H1 (cell line): ENCODE data around the gene GLTP. TPM values are rescaled to one million over a fixed set of nuclear protein-coding genes. Genes with fewer than 3 reads are reported as not detected.
A peak's percentile ranks its signal among the peaks of the same experiment; 100 is the strongest.

Experiments
- CTCF ChIA-PET: fragments of 300-600 bp; sonication (Branson Sonifier 250); formaldehyde crosslinking; loops from one replicate; lab custom pipeline; 2021; ENCODE audit not compliant: partially characterized antibody; lab: Charles Lee
- POLR2A ChIA-PET: fragments of 300-600 bp; sonication (Branson Sonifier 250); formaldehyde crosslinking; loops from one replicate; lab custom pipeline; 2021; ENCODE audit warnings: inconsistent platforms; ENCODE audit not compliant: partially characterized antibody; lab: Charles Lee
- DNase-seq, 2 experiments: peaks; one replicate each; pipeline versions ENCODE4 v3.0.0 to v3.0.0-alpha.2; 2010 to 2022; ENCODE audit warnings: low spot score in 2 of 2, low read depth in 1 of 2, mixed read lengths in 1 of 2
- FAIRE-seq: peaks from 2 replicates; lab custom pipeline; 2011; peaks lifted over from hg19 to GRCh38; lab: Jason Lieb, UNC
- H2AFZ ChIP-seq: 2 replicates; pipeline ENCODE4 v1.8.1; 2012; ENCODE audit warnings: low read length, inconsistent platforms
- H2AK5ac ChIP-seq: 2 replicates; pipeline ENCODE4 v1.6.1; 2013; ENCODE audit warnings: low read depth, low read length
- H2BK120ac ChIP-seq: replicated peaks from 2 replicates; pipeline ENCODE3; 2013; ENCODE audit warnings: low read depth, low read length, inconsistent platforms
- H2BK12ac ChIP-seq: 2 replicates; pipeline ENCODE4 v1.6.1; 2013; ENCODE audit warnings: low read depth, low read length
- H2BK15ac ChIP-seq: 2 replicates; pipeline ENCODE4 v1.6.1; 2013; ENCODE audit warnings: low read length
- H2BK20ac ChIP-seq: 2 replicates; pipeline ENCODE4 v1.6.1; 2013; ENCODE audit warnings: low read length
- H2BK5ac ChIP-seq: 2 replicates; pipeline ENCODE4 v1.6.1; 2013; ENCODE audit warnings: low read depth, low read length
- H3K14ac ChIP-seq: 2 replicates; pipeline ENCODE4 v1.6.1; 2013; ENCODE audit warnings: inconsistent platforms; ENCODE audit not compliant: insufficient read length
- H3K18ac ChIP-seq: 2 replicates; pipeline ENCODE4 v1.6.1; 2013; ENCODE audit warnings: low read length; ENCODE audit errors: extremely low read depth
- H3K23ac ChIP-seq: 2 replicates; pipeline ENCODE4 v1.6.1; 2013; ENCODE audit warnings: inconsistent platforms; ENCODE audit not compliant: insufficient read length
- H3K23me2 ChIP-seq: 2 replicates; pipeline ENCODE4 v1.6.1; 2013; ENCODE audit warnings: low read depth, low read length
- H3K27ac ChIP-seq: 2 replicates; pipeline ENCODE4 v1.6.1; 2011; ENCODE audit warnings: low read depth, low read length, inconsistent platforms
- H3K27me3 ChIP-seq, 4 experiments: replicated peaks in 1 of 4; 1 replicate in 1 of 4; 2 replicates in 3 of 4; pipeline versions ENCODE4 v1.6.1 to v1.8.1; 2011 to 2013; ENCODE audit warnings: low read length in 3 of 4, mild to moderate bottlenecking in 3 of 4, inconsistent platforms in 2 of 4, mixed read lengths in 2 of 4, moderate library complexity in 1 of 4; ENCODE audit not compliant: control insufficient read depth in 3 of 4, insufficient read depth in 3 of 4; ENCODE audit errors: extremely low read depth in 1 of 4
- H3K36me3 ChIP-seq, 4 experiments: 2 replicates each; pipeline versions ENCODE4 v1.6.1 to v1.8.1; 2011 to 2013; ENCODE audit warnings: mild to moderate bottlenecking in 4 of 4, low read length in 3 of 4, moderate library complexity in 2 of 4, control low read depth in 1 of 4, inconsistent platforms in 1 of 4; ENCODE audit not compliant: insufficient read depth in 4 of 4, control insufficient read depth in 2 of 4
- H3K4ac ChIP-seq: replicated peaks from 2 replicates; pipeline ENCODE3; 2013; ENCODE audit warnings: low read length, low read depth, mixed read lengths, inconsistent platforms; ENCODE audit not compliant: insufficient read length
- H3K4me1 ChIP-seq, 4 experiments: replicated peaks in 1 of 4; 1 replicate in 1 of 4; 2 replicates in 3 of 4; pipeline versions ENCODE4 v1.6.1 to v1.8.1; 2011 to 2013; ENCODE audit warnings: low read length in 3 of 4, inconsistent platforms in 2 of 4, mixed read lengths in 1 of 4; ENCODE audit not compliant: insufficient read depth in 4 of 4, control insufficient read depth in 3 of 4
- H3K4me2 ChIP-seq, 2 experiments: 2 replicates each; pipeline versions ENCODE4 v1.6.1 to v1.8.1; 2011 to 2013; ENCODE audit warnings: low read depth in 2 of 2, low read length in 2 of 2, control low read depth in 1 of 2, inconsistent platforms in 1 of 2, mild to moderate bottlenecking in 1 of 2; ENCODE audit not compliant: insufficient read depth in 1 of 2
- H3K4me3 ChIP-seq, 4 experiments: fragments of 200-600, 300-600 bp in 1 of 4; sonication (generic), shearing (Covaris generic), sonication (Bioruptor Twin) in 1 of 4; 2 replicates each; pipeline versions ENCODE4 v1.5.1 to v1.8.1; 2011 to 2016; ENCODE audit warnings: low read length in 4 of 4, low read depth in 3 of 4, control low read depth in 2 of 4, inconsistent platforms in 2 of 4, mild to moderate bottlenecking in 2 of 4, mixed read lengths in 1 of 4, moderate library complexity in 1 of 4; ENCODE audit not compliant: insufficient read depth in 2 of 4; ENCODE audit errors: extremely low read depth in 1 of 4
- H3K56ac ChIP-seq: replicated peaks from 2 replicates; pipeline ENCODE3; 2013; ENCODE audit warnings: low read depth, mild to moderate bottlenecking, mixed read lengths, low read length, inconsistent platforms; ENCODE audit not compliant: insufficient read length
- H3K79me1 ChIP-seq: 2 replicates; pipeline ENCODE4 v1.6.1; 2013; ENCODE audit warnings: low read depth, low read length, control low read depth
- H3K79me2 ChIP-seq, 2 experiments: 2 replicates each; pipeline versions ENCODE4 v1.6.1 to v1.8.1; 2012 to 2013; ENCODE audit warnings: low read length in 2 of 2, mild to moderate bottlenecking in 2 of 2, inconsistent platforms in 1 of 2; ENCODE audit not compliant: insufficient read depth in 2 of 2, control insufficient read depth in 1 of 2
- H3K9ac ChIP-seq, 4 experiments: replicated peaks in 1 of 4; 1 replicate in 1 of 4; 2 replicates in 3 of 4; pipeline versions ENCODE4 v1.6.1 to v1.8.1; 2011 to 2013; ENCODE audit warnings: low read depth in 3 of 4, low read length in 3 of 4, control low read depth in 2 of 4, mild to moderate bottlenecking in 2 of 4, moderate library complexity in 2 of 4, inconsistent platforms in 1 of 4; ENCODE audit errors: extremely low read depth in 1 of 4
- H3K9me3 ChIP-seq, 2 experiments: 2 replicates each; pipeline versions ENCODE4 v1.6.1 to v1.8.1; 2012 to 2013; ENCODE audit warnings: mild to moderate bottlenecking in 2 of 2, moderate library complexity in 2 of 2, control low read depth in 1 of 2, inconsistent platforms in 1 of 2, low read depth in 1 of 2, low read length in 1 of 2, mixed read lengths in 1 of 2; ENCODE audit not compliant: insufficient read depth in 2 of 2
- H4K20me1 ChIP-seq, 2 experiments: replicated peaks in 1 of 2; 2 replicates each; pipeline versions ENCODE3 to v1.8.1; 2011 to 2013; ENCODE audit warnings: inconsistent platforms in 2 of 2, low read length in 2 of 2, mild to moderate bottlenecking in 1 of 2; ENCODE audit not compliant: insufficient read depth in 2 of 2, control insufficient read depth in 1 of 2
- H4K5ac ChIP-seq: 2 replicates; pipeline ENCODE4 v1.6.1; 2013; ENCODE audit warnings: low read length, low read depth, mixed read lengths, inconsistent platforms; ENCODE audit not compliant: insufficient read length
- H4K8ac ChIP-seq: 2 replicates; pipeline ENCODE4 v1.8.0; 2013; ENCODE audit warnings: mild to moderate bottlenecking, moderate library complexity, low read length, inconsistent platforms; ENCODE audit not compliant: insufficient read depth; ENCODE audit errors: extremely low read depth
- H4K91ac ChIP-seq: replicated peaks from 2 replicates; pipeline ENCODE3; 2013; ENCODE audit warnings: low read length, mixed read lengths, inconsistent platforms; ENCODE audit not compliant: insufficient read length
- EZH2 ChIP-seq: fragments of 200-600 bp; sonication (generic); IDR thresholded peaks from 2 replicates; pipeline ENCODE4 v1.7.1; 2012; ENCODE audit warnings: low read depth, mild to moderate bottlenecking, moderate library complexity, low read length, inconsistent platforms; ENCODE audit not compliant: severe bottlenecking
- SAP30 ChIP-seq: fragments of 300-600 bp; sonication (generic); IDR thresholded peaks from 2 replicates; pipeline ENCODE4 v1.7.1; 2012; ENCODE audit warnings: low read length, moderate library complexity, mild to moderate bottlenecking, inconsistent platforms; ENCODE audit not compliant: insufficient read depth, insufficient replicate concordance
- WGBS, 2 experiments: shearing (Covaris generic) in 1 of 2; methylation state at CpG; one replicate each; pipeline versions ENCODE4 v1.1.6 to v1.1.7; 2013 to 2015; ENCODE audit warnings: low lambda C conversion rate in 2 of 2, mixed read lengths in 2 of 2, inconsistent platforms in 1 of 2, low coverage in 1 of 2, missing lambda C conversion rate in 1 of 2; ENCODE audit not compliant: insufficient replicate concordance in 2 of 2, insufficient coverage in 1 of 2, insufficient read length in 1 of 2; ENCODE audit errors: extremely low coverage in 1 of 2, missing lambda C conversion rate in 1 of 2; 5-methylcytosine and 5-hydroxymethylcytosine counted together
- polyA plus RNA-seq, 7 experiments: library from polyadenylated mRNA; depleted of rRNA in 3 of 7; stranded (reverse) in 5 of 7; unstranded in 2 of 7; fragments of >200 nt in 5 of 7; fragments of 200-250 nt in 2 of 7; gene quantifications; 1 replicate in 5 of 7; 2 replicates in 1 of 7; 4 replicates in 1 of 7; pipeline versions ENCODE4 v1.2.1 to v1.2.3, GENCODE V29; 2011 to 2013; ENCODE audit warnings: missing spikeins in 2 of 7, mixed read lengths in 2 of 7
- total RNA-seq: library from RNA; stranded (reverse); fragmentation: NEBNext Ultra II Directional; extraction: Animal tissue kit (Norgen Biotek cat#: 25700); gene quantifications from 2 replicates; pipeline ENCODE4 v1.2.1, GENCODE V29; 2021

The GLTP gene
- total and polyA plus RNA-seq, 2 of the 8 experiments (the other 6 are each of a cell fraction or from before 2014, with no cell fraction given), result 9.8 to 26.1 TPM

DNA sequence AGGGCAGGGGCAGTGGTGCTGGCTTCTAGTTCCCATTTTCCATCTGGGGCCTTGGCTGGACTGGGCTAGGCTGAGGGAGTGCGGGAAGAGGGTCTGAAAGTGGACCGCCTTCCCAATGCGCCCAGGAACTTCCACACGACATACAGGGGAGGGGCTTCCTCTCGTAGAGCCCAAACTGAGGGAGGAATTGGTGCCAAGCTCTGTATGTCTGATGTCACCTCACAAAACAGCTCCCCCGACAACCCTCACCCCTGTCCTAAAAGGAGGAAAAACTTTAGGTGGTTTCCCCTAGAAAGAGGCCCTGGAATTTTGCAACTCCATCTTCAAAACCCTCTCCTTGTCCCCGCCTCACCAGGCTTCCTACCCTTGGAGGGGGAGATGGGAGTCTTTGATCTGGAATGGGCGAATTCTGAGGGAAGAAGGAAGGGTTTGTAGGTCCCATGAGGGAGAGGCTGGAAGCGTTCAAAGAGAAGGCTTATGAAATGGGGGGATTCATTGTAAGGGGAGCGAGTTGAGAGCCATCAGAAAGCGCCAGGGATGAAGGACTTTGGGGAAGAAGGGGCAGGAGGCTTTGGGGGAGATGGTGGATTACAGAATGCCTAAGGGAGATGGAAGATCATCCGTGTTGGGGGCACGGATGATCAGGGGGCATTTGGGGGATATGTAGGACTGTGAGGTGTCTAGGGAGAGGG lies 844 bp downstream of the GLTP start:
- Histone ChIP-seq H2AFZ (peak overlapping the region; percentile 35; the same call in 1 of the 2 replicates), H2BK15ac (no peak overlapping the region), H2BK20ac (no peak overlapping the region), H3K4me1 (peaks cover 11 to 29% (median 14%) of the 10 kb centered on the region in 4 experiments), H3K27me3 (no peaks in the 10 kb centered on the region; a peak in 1 of 7 replicates), H3K18ac (no peak overlapping the region; the same call in 1 of the 2 replicates), H3K79me1 (peaks cover 3% of the 10 kb centered on the region; the same call in 1 of the 2 replicates), H3K23me2 (peaks cover 14% of the 10 kb centered on the region), H3K36me3 (no peaks in the 10 kb centered on the region), H2BK5ac (peak overlapping the region; percentile 71; the same call in 1 of the 2 replicates), H3K23ac (no peak overlapping the region), H2BK120ac (no peak overlapping the region), H2AK5ac (no peak overlapping the region; the same call in 1 of the 2 replicates), H3K4me2 (peak overlapping the region; percentile 99 to 100), H2BK12ac (0 out of 2 replicates have a peak overlapping the region, but pooled peaks have one; percentile 27), H3K4me3 (peak overlapping the region; percentile 72 to 93 (median 82)), H4K5ac (no peak overlapping the region), H4K8ac (no peak overlapping the region), H3K56ac (no peak overlapping the region), H3K14ac (peak overlapping the region; percentile 24), H4K20me1 (peaks cover 0 to 7% of the 10 kb centered on the region in 2 experiments), H3K79me2 (peaks cover 0 to 23% of the 10 kb centered on the region in 2 experiments; a peak in 2 of 4 replicates), H3K9ac (peak overlapping the region in 2 of 4 experiments; percentile 64 to 65; a peak in 3 of 7 replicates), H3K4ac (no peak overlapping the region), H3K9me3 (no peaks in the 10 kb centered on the region), H4K91ac (peak overlapping the region; percentile 66), H3K27ac (no peak overlapping the region)
- WGBS, 2 experiments, result 11% methylated on average over 13 of the region's 13 CpGs; no CpG with 5 or more reads in 1 of the 2 experiments
- TF ChIP-seq EZH2 (no peak), SAP30 (peak; percentile 37)
- FAIRE-seq (no peak), DNase-seq (peak in 1 of 2 experiments; percentile 52)
- ChIA-PET POLR2A (interaction anchor here (1.0 kb wide), 1 partner anchor 77 kb away, joined by 4 read pairs; no protein-coding TSS in a partner anchor), CTCF (interaction anchor here (0.5 to 3.3 kb wide), 10 partner anchors 20 to 1131 kb away, joined by 3 to 37 read pairs (median 4); no protein-coding TSS in a partner anchor)
